ENCODE measurements around the gene SPATA32.
A peak's percentile ranks its signal among the peaks of the same experiment; 100 is the strongest.

SPATA32 gene

GRCh38 chr17:45244725-45245656, 16.9 kb downstream of the SPATA32 start:
- DNase-seq (ENCODE audit: low spot score): no peak
- TF ChIP-seq CTCF (IDR thresholded peaks at IDR 0.05): no peak
- no peak overlapping the region for H3K27ac ChIP-seq

GRCh38 chr17:45243750-45244149, 18.1 kb downstream of the SPATA32 start:
- DNase-seq (ENCODE audit: low spot score): no peak
- Histone ChIP-seq H3K27ac (no peak overlapping the region), H3K4me3 (no peak overlapping the region)
- no peak for TF ChIP-seq CTCF (IDR thresholded peaks at IDR 0.05)

More at GRCh38 chr17:45244725-45245656, 16.9 kb downstream of the SPATA32 start:
- no peak overlapping the region for H3K4me3 ChIP-seq

GRCh38 chr17:45242029-45242414, 19.9 kb downstream of the SPATA32 start:
- Histone ChIP-seq H3K27ac (no peak overlapping the region), H3K4me3 (peak overlapping the region; percentile 57)
- TF ChIP-seq CTCF (IDR thresholded peaks at IDR 0.05): no peak
- no peak for DNase-seq (ENCODE audit: low spot score)

- TF ChIP-seq CTCF (IDR thresholded peaks at IDR 0.05): no peak
- Histone ChIP-seq H3K27ac (no peak overlapping the region), H3K4me3 (peak overlapping the region; percentile 57)
- no peak for DNase-seq (ENCODE audit: low spot score)
Observed at GRCh38 chr17:45241328-45242028, 20.4 kb downstream of the SPATA32 start.

- H3K27ac ChIP-seq: no peak overlapping the region
- no peak for DNase-seq (ENCODE audit: low spot score)
Observed at GRCh38 chr17:45240905-45241327, 21.0 kb downstream of the SPATA32 start.

GRCh38 chr17:45238155-45238774, 23.6 kb downstream of the SPATA32 start:
- Histone ChIP-seq H3K27ac (no peak overlapping the region), H3K4me3 (no peak overlapping the region)
- no peak for TF ChIP-seq CTCF (IDR thresholded peaks at IDR 0.05)
- DNase-seq (ENCODE audit: low spot score): no peak

More at GRCh38 chr17:45240905-45241327, 21.0 kb downstream of the SPATA32 start:
- H3K4me3 ChIP-seq: peak overlapping the region; percentile 57
- no peak for TF ChIP-seq CTCF (IDR thresholded peaks at IDR 0.05)
